HepG2 (cell line): ENCODE results near the gene BZW1. TPM values are rescaled to one million over a fixed set of nuclear protein-coding genes. Genes with fewer than 3 reads are reported as not detected.
A peak's percentile ranks its signal among the peaks of the same experiment; 100 is the strongest.

Source experiments
- ARNTL ChIP-seq: sonication (generic); formaldehyde crosslinking; IDR thresholded peaks from 2 replicates; pipeline ENCODE4 v1.4.0; 2020; ENCODE audit warnings: mild to moderate bottlenecking, missing genetic modification reagents
- CBX1 ChIP-seq: IDR thresholded peaks from one replicate; pipeline ENCODE4 v1.6.1; 2016; ENCODE audit warnings: antibody characterized with exemption, low read depth
- CBX5 ChIP-seq: sonication (generic); formaldehyde crosslinking; IDR thresholded peaks from 2 replicates; pipeline ENCODE4 v1.4.0; 2020; ENCODE audit warnings: missing genetic modification reagents, borderline replicate concordance
- DZIP1 ChIP-seq: sonication (generic); formaldehyde crosslinking; IDR thresholded peaks from 2 replicates; pipeline ENCODE4 v1.5.0; 2020; ENCODE audit warnings: mild to moderate bottlenecking, missing genetic modification reagents
- MBNL3 ChIP-seq: fragments of 250-450 bp; sonication (Bioruptor Pico); conservative IDR thresholded peaks from 2 replicates; pipeline ENCODE4 v1.8.0; 2022; ENCODE audit warnings: mild to moderate bottlenecking, inconsistent platforms
- MED13 ChIP-seq: sonication (generic); formaldehyde crosslinking; IDR thresholded peaks from 2 replicates; pipeline ENCODE4 v1.5.0; 2020; ENCODE audit warnings: missing genetic modification reagents
- MLX ChIP-seq: IDR thresholded peaks from 2 replicates; pipeline ENCODE4 v1.6.1; 2016
- NFKB2 ChIP-seq: sonication (generic); formaldehyde crosslinking; IDR thresholded peaks from 2 replicates; pipeline ENCODE4 v1.4.0; 2020; ENCODE audit warnings: missing genetic modification reagents, borderline replicate concordance
- NR2C2 ChIP-seq: sonication (generic); formaldehyde crosslinking; IDR thresholded peaks from 2 replicates; pipeline ENCODE4 v1.4.0; 2020; ENCODE audit warnings: missing genetic modification reagents, mild to moderate bottlenecking, moderate library complexity, borderline replicate concordance
- PBX3 ChIP-seq: sonication (generic); formaldehyde crosslinking; IDR thresholded peaks from 2 replicates; pipeline ENCODE4 v1.8.1; 2023; ENCODE audit warnings: missing genetic modification reagents, inconsistent platforms, borderline replicate concordance
- RNF2 ChIP-seq: fragments of 450-650 bp; conservative IDR thresholded peaks from 2 replicates; pipeline ENCODE4 v1.6.1; 2016; ENCODE audit warnings: low read depth
- SETDB1 ChIP-seq: sonication (generic); formaldehyde crosslinking; IDR thresholded peaks from 2 replicates; pipeline ENCODE4 v1.5.1; 2020; ENCODE audit warnings: missing genetic modification reagents, mild to moderate bottlenecking, borderline replicate concordance
- TGIF2 ChIP-seq: IDR thresholded peaks from 2 replicates; pipeline ENCODE4 v1.6.1; 2016; ENCODE audit warnings: control low read depth, missing compliant biosample characterization
- ZBTB38 ChIP-seq: sonication (generic); formaldehyde crosslinking; IDR thresholded peaks from 2 replicates; pipeline ENCODE4 v1.5.1; 2020; ENCODE audit warnings: mild to moderate bottlenecking, missing genetic modification reagents
- ZFY ChIP-seq: sonication (generic); formaldehyde crosslinking; IDR thresholded peaks from 2 replicates; pipeline ENCODE4 v1.4.0; 2020; ENCODE audit warnings: missing genetic modification reagents
- ZNF12 ChIP-seq: sonication (generic); formaldehyde crosslinking; IDR thresholded peaks from 2 replicates; pipeline ENCODE4 v1.5.0; 2020; ENCODE audit warnings: missing genetic modification reagents
- ZNF136 ChIP-seq: sonication (generic); formaldehyde crosslinking; IDR thresholded peaks from 2 replicates; pipeline ENCODE4 v1.8.1; 2022; ENCODE audit warnings: low read depth, mild to moderate bottlenecking, moderate library complexity, missing genetic modification reagents
- ZNF138 ChIP-seq: sonication (generic); formaldehyde crosslinking; IDR thresholded peaks from 2 replicates; pipeline ENCODE4 v1.5.0; 2020; ENCODE audit warnings: mild to moderate bottlenecking, low read depth, missing genetic modification reagents
- ZNF20 ChIP-seq: sonication (generic); formaldehyde crosslinking; IDR thresholded peaks from 2 replicates; pipeline ENCODE4 v1.4.0; 2020; ENCODE audit warnings: mild to moderate bottlenecking, moderate library complexity, missing genetic modification reagents
- ZNF556 ChIP-seq: sonication (generic); formaldehyde crosslinking; IDR thresholded peaks from 2 replicates; pipeline ENCODE4 v1.4.0; 2020; ENCODE audit warnings: mild to moderate bottlenecking, missing genetic modification reagents, borderline replicate concordance
- ZNF558 ChIP-seq: sonication (generic); formaldehyde crosslinking; IDR thresholded peaks from 2 replicates; pipeline ENCODE4 v1.9.0; 2022; ENCODE audit warnings: mild to moderate bottlenecking, missing genetic modification reagents, borderline replicate concordance
- ZNF770 ChIP-seq: sonication (generic); formaldehyde crosslinking; IDR thresholded peaks from 2 replicates; pipeline ENCODE4 v1.5.0; 2020; ENCODE audit warnings: mild to moderate bottlenecking, missing genetic modification reagents
- ZNF788 ChIP-seq: sonication (generic); formaldehyde crosslinking; IDR thresholded peaks from 2 replicates; pipeline ENCODE4 v1.5.0; 2020; ENCODE audit warnings: mild to moderate bottlenecking, missing genetic modification reagents, borderline replicate concordance
- polyA plus RNA-seq, 8 experiments: library from polyadenylated mRNA; depleted of rRNA in 3 of 8; stranded (reverse) in 7 of 8; unstranded in 1 of 8; fragments of >200 nt; fragmentation: Illumina TruSeq in 4 of 8; extraction: Trizol in 4 of 8; gene quantifications; 2 replicates each; pipeline versions ENCODE4 v1.2.1 to v1.2.3, GENCODE V29; 2011 to 2016; ENCODE audit warnings: low read depth in 4 of 8, missing spikeins in 1 of 8, mixed read lengths in 1 of 8; ENCODE audit not compliant: insufficient read depth in 1 of 8
- total RNA-seq, 5 experiments: library from RNA; depleted of rRNA; stranded (reverse); fragments of >200 nt; fragmentation: Illumina TruSeq; extraction: Trizol; gene quantifications; 2 replicates each; pipeline ENCODE4 v1.2.3, GENCODE V29; 2016; ENCODE audit warnings: low read depth in 1 of 5

Gene BZW1
- total and polyA plus RNA-seq, 2 of the 13 experiments (the other 11 are each of a cell fraction or from before 2014, with no cell fraction given): 106 to 384 TPM

GRCh38 chr2:200811333-200812121 is at the start of gene BZW1 (continued):
- no peak for TF ChIP-seq DZIP1 (CRISPR knock-in tag)
- TF ChIP-seq ZNF136: peak; percentile 97; the same call in 1 of the 2 replicates
- TF ChIP-seq CBX5 (CRISPR knock-in tag): no peak; the same call in none of the 2 replicates
- peak; percentile 70; the same call in 1 of the 2 replicates for TF ChIP-seq ZNF558 (CRISPR knock-in tag)
- TF ChIP-seq ZNF788 (CRISPR knock-in tag): peak; percentile 81
- TF ChIP-seq MLX (CRISPR knock-in tag): peak; percentile 58
- TF ChIP-seq CBX1: peak; percentile 86
- no peak; the same call in 1 of the 2 replicates for TF ChIP-seq MBNL3 (CRISPR knock-in tag)
- TF ChIP-seq ZNF20 (CRISPR knock-in tag): peak; percentile 73; the same call in 1 of the 2 replicates
- TF ChIP-seq ZNF770 (CRISPR knock-in tag): peak; percentile 71; the same call in 1 of the 2 replicates
- TF ChIP-seq SETDB1 (CRISPR knock-in tag): no peak
- TF ChIP-seq NFKB2 (CRISPR knock-in tag): peak; percentile 56; the same call in 1 of the 2 replicates
- TF ChIP-seq TGIF2 (CRISPR knock-in tag): peak; percentile 77
- TF ChIP-seq PBX3 (CRISPR knock-in tag): 0 out of 2 replicates have a peak, but pooled peaks have one; percentile 23
- no peak; the same call in 1 of the 2 replicates for TF ChIP-seq ZNF12 (CRISPR knock-in tag)
- TF ChIP-seq MED13 (CRISPR knock-in tag): peak; percentile 28; the same call in 1 of the 2 replicates
- no peak; the same call in 1 of the 2 replicates for TF ChIP-seq ZNF556 (CRISPR knock-in tag)
- TF ChIP-seq ZBTB38 (CRISPR knock-in tag): 0 out of 2 replicates have a peak, but pooled peaks have one; percentile 6
- peak; percentile 69 for TF ChIP-seq ARNTL (CRISPR knock-in tag)
- TF ChIP-seq ZFY (CRISPR knock-in tag): peak; percentile 96
- TF ChIP-seq NR2C2 (CRISPR knock-in tag): peak; percentile 72
- 0 out of 2 replicates have a peak, but pooled peaks have one; percentile 79 for TF ChIP-seq ZNF138
- peak; percentile 10; the same call in 1 of the 2 replicates for TF ChIP-seq RNF2
